Uterus (tissue), 2 donors: ENCODE results near the gene BMPR1B.

ENCODE experiments used
- POLR2A ChIP-seq, 2 donors: fragments of 450-650 bp; IDR thresholded peaks; one replicate each; pipeline ENCODE4 v1.6.1; 2016; ENCODE audit warnings: antibody characterized with exemption in 2 of 2, mild to moderate bottlenecking in 1 of 2, moderate library complexity in 1 of 2
- TF ChIP-seq, protein P1 (sequence below), 4 experiments: fragments of 200-600 bp in 2 of 4; fragments of 450-650 bp in 2 of 4; sonication (generic) in 2 of 4; IDR thresholded peaks; one replicate each; pipeline ENCODE4 v1.5.1; 2016 to 2019; ENCODE audit warnings: antibody characterized with exemption in 4 of 4, mild to moderate bottlenecking in 2 of 4, moderate library complexity in 1 of 4

DNA sequence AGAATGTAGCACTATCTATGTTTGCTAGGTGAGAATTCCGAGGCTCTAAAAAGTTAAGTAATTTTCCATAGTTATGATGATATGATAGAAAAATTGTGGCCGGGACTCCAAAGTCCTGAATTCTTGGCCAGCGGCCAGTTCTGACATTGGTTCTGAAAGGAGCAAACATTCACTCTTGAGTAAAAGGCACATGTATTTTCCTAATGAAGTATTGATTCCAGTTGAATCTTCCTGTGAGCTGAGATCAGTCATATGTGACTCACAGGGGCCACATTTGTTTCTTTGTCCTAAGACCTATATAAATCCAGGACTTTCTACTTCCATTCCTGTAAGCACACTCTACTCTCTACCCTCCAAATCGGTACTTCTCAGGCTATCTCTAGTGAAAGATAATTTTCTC lies 349.9 kb downstream of the BMPR1B start:
- TF ChIP-seq, protein P1, sequence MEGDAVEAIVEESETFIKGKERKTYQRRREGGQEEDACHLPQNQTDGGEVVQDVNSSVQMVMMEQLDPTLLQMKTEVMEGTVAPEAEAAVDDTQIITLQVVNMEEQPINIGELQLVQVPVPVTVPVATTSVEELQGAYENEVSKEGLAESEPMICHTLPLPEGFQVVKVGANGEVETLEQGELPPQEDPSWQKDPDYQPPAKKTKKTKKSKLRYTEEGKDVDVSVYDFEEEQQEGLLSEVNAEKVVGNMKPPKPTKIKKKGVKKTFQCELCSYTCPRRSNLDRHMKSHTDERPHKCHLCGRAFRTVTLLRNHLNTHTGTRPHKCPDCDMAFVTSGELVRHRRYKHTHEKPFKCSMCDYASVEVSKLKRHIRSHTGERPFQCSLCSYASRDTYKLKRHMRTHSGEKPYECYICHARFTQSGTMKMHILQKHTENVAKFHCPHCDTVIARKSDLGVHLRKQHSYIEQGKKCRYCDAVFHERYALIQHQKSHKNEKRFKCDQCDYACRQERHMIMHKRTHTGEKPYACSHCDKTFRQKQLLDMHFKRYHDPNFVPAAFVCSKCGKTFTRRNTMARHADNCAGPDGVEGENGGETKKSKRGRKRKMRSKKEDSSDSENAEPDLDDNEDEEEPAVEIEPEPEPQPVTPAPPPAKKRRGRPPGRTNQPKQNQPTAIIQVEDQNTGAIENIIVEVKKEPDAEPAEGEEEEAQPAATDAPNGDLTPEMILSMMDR (IDR thresholded peaks at IDR 0.05) = no peak
- no peak for TF ChIP-seq POLR2A (IDR thresholded peaks at IDR 0.05)
